ENCODE data around the gene SSR1.

GRCh38 chr6:7270320-7271204 is 42.4 kb downstream of the SSR1 start:
- TF ChIP-seq, protein P1, sequence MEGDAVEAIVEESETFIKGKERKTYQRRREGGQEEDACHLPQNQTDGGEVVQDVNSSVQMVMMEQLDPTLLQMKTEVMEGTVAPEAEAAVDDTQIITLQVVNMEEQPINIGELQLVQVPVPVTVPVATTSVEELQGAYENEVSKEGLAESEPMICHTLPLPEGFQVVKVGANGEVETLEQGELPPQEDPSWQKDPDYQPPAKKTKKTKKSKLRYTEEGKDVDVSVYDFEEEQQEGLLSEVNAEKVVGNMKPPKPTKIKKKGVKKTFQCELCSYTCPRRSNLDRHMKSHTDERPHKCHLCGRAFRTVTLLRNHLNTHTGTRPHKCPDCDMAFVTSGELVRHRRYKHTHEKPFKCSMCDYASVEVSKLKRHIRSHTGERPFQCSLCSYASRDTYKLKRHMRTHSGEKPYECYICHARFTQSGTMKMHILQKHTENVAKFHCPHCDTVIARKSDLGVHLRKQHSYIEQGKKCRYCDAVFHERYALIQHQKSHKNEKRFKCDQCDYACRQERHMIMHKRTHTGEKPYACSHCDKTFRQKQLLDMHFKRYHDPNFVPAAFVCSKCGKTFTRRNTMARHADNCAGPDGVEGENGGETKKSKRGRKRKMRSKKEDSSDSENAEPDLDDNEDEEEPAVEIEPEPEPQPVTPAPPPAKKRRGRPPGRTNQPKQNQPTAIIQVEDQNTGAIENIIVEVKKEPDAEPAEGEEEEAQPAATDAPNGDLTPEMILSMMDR (conservative IDR thresholded peaks at IDR 0.05; ENCODE audit: low read depth, low read length), result no peak
- TF ChIP-seq EZH2 (IDR thresholded peaks at IDR 0.05; ENCODE audit: low read length, unreplicated experiment) (no peak), EZH2phosphoT487 (IDR thresholded peaks at IDR 0.05; ENCODE audit: borderline replicate concordance, low read length) (no peak)

All from PC-3 (cell line).